Measurements from ENCODE around the gene TRHDE.
"Not testable (repeated sequence)": the region's sequence is repeated elsewhere in the genome, so short reads cannot be mapped to it uniquely, and the experiment has no call there.

Gene TRHDE

DNA sequence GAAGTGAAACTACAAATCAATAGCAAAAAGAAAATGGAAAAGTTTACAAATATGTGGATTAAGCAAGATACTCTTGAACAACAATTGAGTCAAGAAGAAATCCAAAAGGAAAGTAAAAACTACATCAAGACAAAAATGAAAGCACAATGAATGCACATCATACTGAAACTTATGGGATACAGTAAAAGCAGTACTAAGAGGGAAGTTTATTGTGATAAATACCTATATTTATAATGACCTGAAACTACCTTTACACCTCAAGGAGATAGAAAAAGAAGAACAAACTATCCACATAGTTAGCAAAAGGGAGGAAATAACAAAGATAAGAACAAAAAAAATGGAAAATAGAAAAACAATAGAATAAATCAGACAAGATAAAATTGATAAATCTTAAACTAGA is 375.0 kb downstream of the TRHDE start:
- no peak for DNase-seq

DNA sequence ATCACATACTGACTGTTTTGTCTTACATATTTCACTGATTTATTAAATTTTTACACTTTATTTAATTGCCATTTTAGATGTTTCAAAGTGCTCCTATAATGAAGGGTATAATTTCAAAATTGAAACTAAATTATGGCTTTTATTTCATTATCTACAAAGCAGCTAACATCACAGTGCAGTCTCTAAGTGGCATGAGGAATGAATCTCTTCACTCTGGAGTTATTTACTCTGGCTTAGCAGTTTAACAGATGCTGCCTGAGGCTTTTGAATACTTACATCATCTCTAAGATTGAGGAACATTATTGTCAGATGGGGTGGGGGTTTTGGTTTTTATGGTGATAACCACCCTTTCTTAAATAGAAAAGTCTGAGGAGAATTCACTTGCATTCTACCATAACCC is 386.4 kb downstream of the TRHDE start:
- no peak for DNase-seq

DNA sequence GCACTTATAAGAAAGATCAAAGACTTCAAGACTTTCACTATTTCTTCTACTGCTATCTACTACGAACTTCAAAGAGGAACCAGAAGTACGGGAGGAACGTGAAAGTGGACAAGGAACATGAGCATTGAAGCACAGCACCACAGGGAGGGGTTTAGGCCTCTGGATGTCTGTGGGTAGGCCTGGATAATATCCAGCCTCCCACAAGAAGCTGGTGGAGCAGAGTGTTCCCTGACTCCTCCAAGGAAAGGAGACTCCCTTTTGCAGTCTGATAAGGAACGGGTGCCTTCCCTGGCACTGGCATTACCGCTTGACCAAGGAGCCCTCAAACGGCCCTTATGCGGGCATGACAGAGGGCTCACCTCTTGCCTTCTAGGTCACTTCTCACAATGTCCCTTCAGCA is 388.0 kb downstream of the TRHDE start:
- not testable (repeated sequence) for DNase-seq

GRCh38 chr12:72673853-72674252 is 401.7 kb downstream of the TRHDE start:
- no peak for DNase-seq

DNA sequence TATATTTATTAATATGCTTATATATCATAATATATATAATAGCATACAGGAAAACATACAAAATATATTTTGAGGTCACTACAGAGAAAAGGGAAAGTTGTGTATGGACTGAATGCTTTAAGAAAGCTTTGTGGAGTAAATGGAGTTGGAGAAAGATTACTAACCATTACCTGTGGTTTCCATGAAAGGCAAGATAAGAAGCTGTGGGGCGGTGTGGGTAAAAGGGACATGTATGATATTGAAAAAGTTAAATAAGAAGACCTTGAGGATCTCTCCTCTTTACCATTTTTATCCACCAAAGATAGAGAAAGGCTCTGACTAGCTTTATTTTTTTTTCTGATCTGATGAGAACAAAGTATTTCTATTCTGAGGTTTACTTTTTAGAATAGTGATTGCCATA is 404.4 kb downstream of the TRHDE start:
- no peak for DNase-seq

DNA sequence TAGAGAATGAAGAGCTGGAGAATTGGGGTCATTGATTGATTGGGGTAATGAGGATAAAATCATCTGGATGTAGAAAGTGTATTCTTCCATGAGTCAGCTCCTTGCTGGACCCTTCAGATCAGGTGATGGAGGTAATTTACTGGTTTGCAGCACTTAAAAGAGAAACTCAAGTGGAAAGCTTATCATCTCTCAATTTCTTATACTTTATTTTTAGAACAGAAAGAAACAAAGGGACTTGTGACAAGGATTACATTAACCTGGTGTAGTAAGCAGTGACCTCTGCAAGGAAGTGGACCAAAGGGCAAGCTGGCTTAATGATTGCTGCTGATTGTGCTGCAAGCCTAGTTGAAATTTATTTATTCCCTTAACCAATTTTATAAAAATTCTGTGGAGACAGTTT is 405.0 kb downstream of the TRHDE start:
- DNase-seq: no peak

DNA sequence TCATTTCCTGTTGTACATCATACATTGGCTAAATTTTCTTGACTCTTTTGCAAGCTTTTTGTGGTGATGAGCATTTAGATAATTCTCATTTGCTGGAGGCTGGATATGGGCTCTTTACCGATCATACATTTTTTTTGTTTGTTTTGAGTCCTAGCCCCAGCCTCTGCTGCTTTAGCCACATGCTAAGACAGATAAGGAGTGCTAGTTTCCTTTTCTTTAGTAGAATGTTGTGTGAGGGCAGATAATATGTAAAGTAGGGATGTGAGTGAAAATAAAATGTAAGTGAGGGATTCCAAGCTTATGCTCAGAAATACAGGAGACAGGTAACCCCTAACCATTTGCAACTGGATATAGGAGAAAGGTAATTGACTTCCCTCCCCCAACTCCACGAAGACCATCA is 405.7 kb downstream of the TRHDE start:
- DNase-seq: no peak

DNA sequence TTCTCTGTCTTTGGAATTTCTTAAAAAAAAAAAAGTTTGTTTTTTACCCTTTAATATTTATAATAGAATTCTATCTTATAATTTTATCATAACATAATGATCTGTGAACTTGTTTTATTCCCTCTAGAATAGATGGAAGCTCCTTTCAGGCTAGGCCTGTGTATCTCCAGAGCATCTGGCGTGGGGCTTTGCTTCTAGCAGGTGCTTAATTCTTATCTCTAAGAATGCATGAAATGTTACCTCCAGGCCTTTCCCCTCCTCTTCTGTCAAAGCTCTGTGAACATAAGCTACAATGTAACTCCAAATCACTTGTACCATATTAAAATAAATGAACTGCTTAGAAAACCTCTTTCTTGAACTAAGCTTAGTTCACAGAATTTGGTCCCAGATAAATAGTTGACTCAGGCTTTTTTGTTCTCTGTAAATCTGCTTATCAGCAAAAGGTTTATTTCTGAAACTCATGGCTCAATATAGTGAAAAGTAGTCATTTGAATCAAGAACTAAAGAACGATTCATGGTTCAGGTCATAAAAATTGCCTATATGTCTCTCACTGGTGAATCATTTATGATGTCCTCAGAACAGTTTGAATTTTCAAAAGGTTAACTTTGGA is 407.1 kb downstream of the TRHDE start:
- no peak for DNase-seq

DNA sequence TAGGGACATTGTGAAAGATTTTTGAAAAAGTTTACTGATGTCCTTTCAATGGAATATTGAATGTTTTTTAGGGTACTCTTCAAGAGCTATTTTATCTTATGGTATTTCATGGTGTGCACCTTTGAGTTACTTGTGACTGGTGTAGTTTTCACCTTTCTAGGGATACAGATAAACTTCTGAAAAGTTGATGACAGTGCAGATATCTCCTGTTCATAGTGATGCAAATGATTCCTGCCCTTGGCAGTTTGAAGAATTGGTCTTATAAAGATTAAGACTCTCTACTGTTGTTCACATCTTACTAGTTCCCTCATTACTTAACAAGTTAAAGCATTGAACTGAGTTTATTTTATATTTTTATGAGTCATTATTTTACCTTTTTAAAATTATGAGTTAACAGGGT is 408.9 kb downstream of the TRHDE start:
- DNase-seq: no peak

- no peak for DNase-seq
These were observed 412.3 kb downstream of the TRHDE start for GRCh38 chr12:72684491-72684890.

DNA sequence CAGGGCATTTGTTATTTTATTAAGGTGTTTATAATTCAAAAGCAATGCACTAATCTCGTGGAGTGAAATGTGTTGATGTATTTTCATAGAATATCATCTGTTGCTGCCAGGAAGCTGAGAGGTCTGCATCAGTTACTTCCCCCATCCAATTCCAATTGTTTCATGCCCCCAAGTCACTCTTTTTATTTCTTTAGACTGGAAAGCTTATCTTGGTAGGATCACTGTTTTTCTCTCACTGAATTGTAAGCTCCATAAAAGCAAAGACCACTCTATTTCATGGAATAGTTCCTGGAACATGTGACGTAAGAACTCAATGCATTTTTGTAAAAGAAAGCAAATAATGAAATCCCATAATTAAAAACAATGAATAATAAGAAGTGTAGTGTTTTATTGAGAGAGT is 420.2 kb downstream of the TRHDE start:
- DNase-seq: no peak

GRCh38 chr12:72694193-72694592 is 422.0 kb downstream of the TRHDE start:
- no peak for DNase-seq

GRCh38 chr12:72699362-72699761 is 427.2 kb downstream of the TRHDE start:
- no peak for DNase-seq

DNA sequence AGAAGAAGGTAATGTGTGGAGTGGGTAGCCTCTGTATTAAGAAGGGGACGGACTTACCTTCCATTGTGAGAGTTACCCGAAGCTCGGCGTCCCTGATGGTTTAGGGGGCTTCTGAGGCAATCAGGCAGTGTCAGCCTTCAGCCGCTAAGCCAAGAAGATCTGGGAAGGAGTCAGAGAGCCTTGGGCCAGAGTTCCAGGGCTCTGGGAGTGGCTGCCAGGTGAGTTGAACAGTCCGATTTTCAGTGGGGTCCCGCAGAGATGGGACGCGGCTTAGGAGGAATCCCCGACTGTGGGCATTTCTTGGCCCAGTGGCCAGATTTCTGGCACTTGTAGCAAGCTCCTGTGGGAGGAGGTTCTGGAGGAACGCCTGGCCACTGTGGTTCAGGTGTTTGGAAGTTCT is 439.9 kb downstream of the TRHDE start:
- not testable (repeated sequence) for DNase-seq

GRCh38 chr12:72716221-72716620 is 444.1 kb downstream of the TRHDE start:
- no peak for DNase-seq

DNA sequence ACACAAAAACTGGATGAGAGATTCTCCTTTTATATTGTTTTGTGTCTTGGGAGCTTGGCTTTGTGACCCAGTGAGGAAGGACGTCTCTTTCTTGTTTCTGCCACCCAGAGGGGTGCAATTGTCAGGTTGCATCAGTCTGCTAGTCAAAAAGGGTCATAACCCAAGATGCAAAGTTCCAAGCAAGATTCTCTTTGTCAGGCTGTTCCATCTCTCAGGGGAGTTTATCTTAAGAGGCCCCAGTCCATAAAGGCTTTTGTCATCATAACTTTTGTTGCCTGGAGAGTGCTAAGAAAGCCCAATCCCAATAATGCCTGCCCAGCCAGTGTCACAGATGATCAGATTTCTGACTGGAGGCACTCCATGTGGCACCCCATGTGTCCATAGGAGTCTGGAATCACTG is 444.9 kb downstream of the TRHDE start:
- DNase-seq: no peak
